ENCODE measurements around the gene FGD1. TPM values are rescaled to one million over a fixed set of nuclear protein-coding genes. Genes with fewer than 3 reads are reported as not detected.
"Not testable (repeated sequence)": the region's sequence is repeated elsewhere in the genome, so short reads cannot be mapped to it uniquely, and the experiment has no call there.

The FGD1 gene
- total and polyA plus RNA-seq, 4 donors, result 8.9 to 41.2 (median 25.3) TPM

DNA sequence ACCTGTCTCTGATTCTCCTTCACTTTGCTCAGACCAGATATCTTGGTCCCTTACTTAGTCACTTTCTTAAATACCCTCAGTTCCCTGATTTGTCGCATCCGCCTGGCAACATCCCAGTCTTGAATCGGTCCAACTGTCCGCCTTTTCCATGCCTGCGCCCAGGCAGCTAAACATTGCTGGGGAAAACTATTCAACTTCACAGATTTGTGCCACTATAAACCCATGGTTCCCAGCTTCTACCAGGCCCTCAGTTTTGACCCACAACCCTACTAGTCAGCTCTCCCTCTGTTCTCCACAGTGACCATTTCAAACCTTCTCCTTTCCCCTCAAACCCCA, 451 bp upstream of the FGD1 start:
- Histone ChIP-seq H3K27ac (ENCODE audit: low read depth, low read length) (peak overlapping the region; percentile 82), H3K9me3 (ENCODE audit: control insufficient read depth, insufficient read depth, low read length) (no peaks in the 10 kb centered on the region), H3K4me3 (ENCODE audit: low read depth, low read length) (peak overlapping the region; percentile 38), H3K4me1 (ENCODE audit: control insufficient read depth, insufficient read depth, low read length) (peaks cover 8% of the 10 kb centered on the region), H3K36me3 (ENCODE audit: control insufficient read depth, insufficient read depth, low read length) (no peaks in the 10 kb centered on the region), H3K27me3 (ENCODE audit: control insufficient read depth, insufficient read depth, low read length) (no peaks in the 10 kb centered on the region)
- DNase-seq (ENCODE audit: low read depth in 4 of 6, low spot score in 6 of 6), result no peak
- WGBS (ENCODE audit: insufficient coverage), result 51% methylated on average over 5 of the region's 5 CpGs

DNA sequence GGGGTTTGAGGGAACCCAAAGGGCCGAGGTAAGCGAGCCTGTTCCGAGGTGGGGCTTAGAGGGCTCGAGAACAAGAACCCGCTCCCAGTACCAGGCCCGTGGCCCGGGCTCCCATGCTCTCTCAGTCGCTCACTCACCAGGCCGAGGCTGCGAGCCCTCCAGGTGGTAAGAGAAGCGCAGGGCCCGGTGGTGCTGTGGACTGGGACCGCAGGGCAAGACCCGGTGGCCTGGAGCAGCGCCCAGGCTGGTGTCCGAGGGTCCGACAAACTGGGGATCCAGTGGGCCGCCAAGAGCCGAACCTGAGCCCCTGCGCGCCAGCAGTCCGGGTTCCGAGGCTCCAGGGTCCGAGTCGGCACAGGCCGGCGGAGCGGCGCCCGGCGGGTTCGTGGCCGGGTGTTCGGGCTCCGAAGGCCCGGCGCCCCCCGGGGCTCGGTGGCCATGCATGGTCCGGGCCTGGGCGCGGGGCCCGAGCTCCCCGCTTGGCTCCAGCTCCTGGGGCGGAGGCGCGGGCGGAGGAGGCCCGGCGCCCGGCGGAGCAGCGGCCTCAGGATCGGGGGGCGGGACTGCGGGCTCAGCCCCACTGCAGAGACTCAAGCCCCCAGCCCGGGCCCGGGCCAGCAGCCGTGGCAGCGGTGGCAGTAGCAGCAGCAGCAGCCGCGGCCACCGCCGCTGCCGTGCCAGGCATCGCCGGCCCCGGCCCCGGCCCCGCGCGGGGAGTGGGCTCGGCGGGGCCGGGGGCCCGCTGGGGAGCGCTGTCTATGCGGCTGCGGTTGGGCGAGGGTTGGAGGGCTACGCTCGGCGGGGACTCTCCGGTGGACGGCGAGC, 833 bp downstream of the FGD1 start:
- peak in 2 of 6 donors; percentile 13 to 38 for DNase-seq (ENCODE audit: low read depth in 4 of 6, low spot score in 6 of 6)
- H3K4me3 ChIP-seq (ENCODE audit: low read depth, low read length), result peak overlapping the region; percentile 55
- no peaks in the 10 kb centered on the region for H3K27me3 ChIP-seq (ENCODE audit: control insufficient read depth, insufficient read depth, low read length)
- WGBS (ENCODE audit: insufficient coverage), result 26% methylated on average over 86 of the region's 86 CpGs
- H3K27ac ChIP-seq (ENCODE audit: low read depth, low read length), result peak overlapping the region; percentile 82
- H3K9me3 ChIP-seq (ENCODE audit: control insufficient read depth, insufficient read depth, low read length), result no peaks in the 10 kb centered on the region
- peaks cover 8% of the 10 kb centered on the region for H3K4me1 ChIP-seq (ENCODE audit: control insufficient read depth, insufficient read depth, low read length)
- no peaks in the 10 kb centered on the region for H3K36me3 ChIP-seq (ENCODE audit: control insufficient read depth, insufficient read depth, low read length)

DNA sequence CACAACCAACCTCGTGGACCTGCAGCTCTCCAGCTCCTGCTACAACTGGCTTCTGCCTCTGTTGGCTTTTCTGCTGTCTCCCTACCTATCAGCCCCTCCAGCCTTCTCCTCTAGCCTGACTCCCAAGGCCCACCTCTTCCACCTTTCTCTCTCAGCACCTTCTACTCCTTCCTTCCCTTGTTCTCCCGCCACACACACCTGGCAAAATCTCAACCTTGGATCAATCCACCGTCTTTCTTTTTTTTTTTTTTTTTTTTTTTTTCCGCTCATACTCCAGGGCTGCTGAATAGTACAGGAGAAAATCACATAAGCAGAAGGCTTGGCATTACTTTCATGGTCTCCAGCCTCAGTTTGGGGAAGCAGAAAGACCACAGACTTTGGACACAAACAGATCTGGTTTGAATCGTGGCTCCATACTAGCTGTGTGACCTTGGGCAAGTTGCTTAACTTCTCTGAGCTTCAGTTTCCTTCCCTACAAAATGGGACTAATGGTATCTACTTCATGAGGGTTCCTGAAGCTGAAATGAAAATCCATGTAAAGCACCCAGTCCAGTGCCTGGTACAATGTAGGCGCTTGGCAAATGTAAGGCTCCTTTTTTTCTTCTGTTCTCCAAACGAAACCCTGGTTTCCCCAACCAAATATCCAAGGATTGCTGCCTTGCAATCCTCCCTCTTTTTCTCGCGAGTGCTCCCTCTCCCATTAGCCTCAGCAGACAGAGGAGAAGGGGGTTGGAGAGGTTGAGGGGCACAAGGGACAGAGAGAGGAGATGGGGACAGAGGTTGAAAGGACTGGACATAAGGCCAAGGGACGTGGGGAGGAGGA, 1.7 kb downstream of the FGD1 start:
- H3K27me3 ChIP-seq (ENCODE audit: control insufficient read depth, insufficient read depth, low read length), result no peaks in the 10 kb centered on the region

DNA sequence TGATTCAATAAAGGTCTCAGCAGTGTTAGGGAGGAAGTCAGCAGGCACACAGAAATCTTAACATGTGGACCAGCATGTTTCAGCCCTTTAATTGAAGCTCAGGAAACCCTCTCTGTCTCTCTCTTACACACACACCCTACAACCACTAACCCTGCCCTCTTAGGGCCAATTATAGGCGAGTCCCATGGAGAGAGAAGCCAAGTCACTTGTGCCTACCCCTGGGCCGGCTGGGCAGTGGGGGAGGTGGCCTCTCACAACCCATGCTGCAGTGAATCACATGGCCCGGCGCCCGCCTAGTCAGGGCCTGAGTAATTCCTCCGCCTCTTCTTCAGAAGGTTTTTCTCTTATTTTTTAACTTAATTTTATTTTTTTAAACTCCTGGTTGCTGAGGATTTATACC, 3.7 kb downstream of the FGD1 start:
- Histone ChIP-seq H3K36me3 (ENCODE audit: control insufficient read depth, insufficient read depth, low read length) (no peaks in the 10 kb centered on the region), H3K9me3 (ENCODE audit: control insufficient read depth, insufficient read depth, low read length) (peaks cover 1% of the 10 kb centered on the region), H3K27me3 (ENCODE audit: control insufficient read depth, insufficient read depth, low read length) (no peaks in the 10 kb centered on the region), H3K4me3 (ENCODE audit: low read depth, low read length) (no peak overlapping the region), H3K27ac (ENCODE audit: low read depth, low read length) (no peak overlapping the region), H3K4me1 (ENCODE audit: control insufficient read depth, insufficient read depth, low read length) (peaks cover 8% of the 10 kb centered on the region)
- no peak for DNase-seq (ENCODE audit: low read depth in 4 of 6, low spot score in 6 of 6)
- WGBS (ENCODE audit: insufficient coverage), result 20% methylated on average over 1 of the region's 6 CpGs

More for the DNA sequence above, 1.7 kb downstream of the FGD1 start:
- no peaks in the 10 kb centered on the region for H3K36me3 ChIP-seq (ENCODE audit: control insufficient read depth, insufficient read depth, low read length)
- DNase-seq (ENCODE audit: low read depth in 4 of 6, low spot score in 6 of 6), result peak in 1 of 6 donors; percentile 18
- no peaks in the 10 kb centered on the region for H3K9me3 ChIP-seq (ENCODE audit: control insufficient read depth, insufficient read depth, low read length)
- H3K27ac ChIP-seq (ENCODE audit: low read depth, low read length), result peak overlapping the region; percentile 50
- WGBS (ENCODE audit: insufficient coverage), result 49% methylated on average over 5 of the region's 10 CpGs
- H3K4me1 ChIP-seq (ENCODE audit: control insufficient read depth, insufficient read depth, low read length), result peaks cover 8% of the 10 kb centered on the region
- peak overlapping the region; percentile 55 for H3K4me3 ChIP-seq (ENCODE audit: low read depth, low read length)

DNA sequence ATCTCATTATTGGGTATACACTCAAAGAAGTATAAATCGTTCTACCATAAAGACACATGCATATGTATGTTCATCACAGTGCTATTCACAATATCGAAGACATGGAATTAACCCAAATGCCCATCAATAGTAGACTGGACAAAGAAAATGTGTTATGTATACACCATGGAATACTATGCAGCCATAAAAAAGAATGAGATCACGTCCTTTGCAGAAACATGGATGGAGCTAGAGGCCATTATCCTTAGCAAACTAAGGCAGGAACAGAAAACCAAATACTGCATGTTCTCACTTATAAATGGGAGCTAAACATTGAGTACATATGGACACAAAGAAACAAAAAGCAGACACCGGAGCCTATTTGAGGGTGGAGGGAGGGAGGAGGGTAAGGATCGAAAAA, 6.2 kb downstream of the FGD1 start:
- WGBS (ENCODE audit: insufficient coverage), result no CpG with 5 or more reads among the region's 5 CpGs
- not testable (repeated sequence) for H3K36me3 ChIP-seq (ENCODE audit: control insufficient read depth, insufficient read depth, low read length); DNase-seq (ENCODE audit: low read depth in 4 of 6, low spot score in 6 of 6); H3K27me3 ChIP-seq (ENCODE audit: control insufficient read depth, insufficient read depth, low read length); H3K27ac ChIP-seq (ENCODE audit: low read depth, low read length); H3K9me3 ChIP-seq (ENCODE audit: control insufficient read depth, insufficient read depth, low read length); H3K4me3 ChIP-seq (ENCODE audit: low read depth, low read length)
- peaks cover 11% of the 10 kb centered on the region for H3K4me1 ChIP-seq (ENCODE audit: control insufficient read depth, insufficient read depth, low read length)

DNA sequence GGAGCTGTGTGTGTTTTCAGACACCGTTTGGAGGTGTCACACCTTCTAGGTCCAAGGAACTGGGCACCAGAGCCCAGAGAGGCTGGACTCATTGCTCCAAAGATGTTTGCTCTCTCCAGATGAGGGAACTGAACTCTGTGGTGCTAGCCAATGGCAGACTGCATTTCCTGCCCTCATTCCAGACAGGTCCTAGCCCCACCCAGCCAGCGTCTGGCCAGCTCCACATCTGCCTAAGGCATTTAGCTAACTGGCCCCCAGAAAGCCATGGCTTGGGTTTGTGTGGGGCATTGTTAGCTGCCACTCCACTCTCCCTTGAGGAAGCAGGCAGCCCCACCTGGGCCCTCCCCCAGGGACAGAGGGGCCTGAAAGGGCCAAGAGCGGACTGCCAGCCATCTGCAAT, 11.4 kb downstream of the FGD1 start:
- no peaks in the 10 kb centered on the region for H3K36me3 ChIP-seq (ENCODE audit: control insufficient read depth, insufficient read depth, low read length)
- 24% methylated on average over 2 of the region's 3 CpGs for WGBS (ENCODE audit: insufficient coverage)
- H3K27me3 ChIP-seq (ENCODE audit: control insufficient read depth, insufficient read depth, low read length), result no peaks in the 10 kb centered on the region
- H3K27ac ChIP-seq (ENCODE audit: low read depth, low read length), result no peak overlapping the region
- H3K4me1 ChIP-seq (ENCODE audit: control insufficient read depth, insufficient read depth, low read length), result peaks cover 34% of the 10 kb centered on the region
- H3K4me3 ChIP-seq (ENCODE audit: low read depth, low read length), result no peak overlapping the region
- no peak for DNase-seq (ENCODE audit: low read depth in 4 of 6, low spot score in 6 of 6)
- peaks cover 1% of the 10 kb centered on the region for H3K9me3 ChIP-seq (ENCODE audit: control insufficient read depth, insufficient read depth, low read length)

DNA sequence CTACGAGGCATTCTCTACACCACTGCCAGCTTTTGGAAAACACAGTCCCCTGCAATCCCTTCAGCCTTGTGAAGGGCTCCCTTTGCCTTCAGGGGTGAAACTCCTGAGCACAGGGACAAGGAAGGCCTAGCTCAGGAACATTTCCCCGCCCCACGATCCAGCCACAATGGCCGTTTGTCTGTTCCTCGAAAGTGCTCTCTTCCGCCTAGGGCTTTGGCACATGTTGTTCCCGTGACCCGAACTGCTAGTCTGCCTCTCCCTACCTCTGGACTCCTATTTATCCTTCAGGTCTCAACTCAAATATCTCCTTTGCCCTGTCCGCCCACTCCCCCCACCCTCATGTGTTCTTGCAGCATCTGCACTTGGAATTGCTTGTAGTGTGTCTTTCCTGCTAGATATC, 12.1 kb downstream of the FGD1 start:
- no peaks in the 10 kb centered on the region for H3K27me3 ChIP-seq (ENCODE audit: control insufficient read depth, insufficient read depth, low read length)
- peak overlapping the region; percentile 69 for H3K27ac ChIP-seq (ENCODE audit: low read depth, low read length)
- peaks cover 41% of the 10 kb centered on the region for H3K4me1 ChIP-seq (ENCODE audit: control insufficient read depth, insufficient read depth, low read length)
- no peaks in the 10 kb centered on the region for H3K9me3 ChIP-seq (ENCODE audit: control insufficient read depth, insufficient read depth, low read length)
- peak in 1 of 6 donors; percentile 20 for DNase-seq (ENCODE audit: low read depth in 4 of 6, low spot score in 6 of 6)
- no peaks in the 10 kb centered on the region for H3K36me3 ChIP-seq (ENCODE audit: control insufficient read depth, insufficient read depth, low read length)
- WGBS (ENCODE audit: insufficient coverage), result 45% methylated on average over 8 of the region's 9 CpGs
- H3K4me3 ChIP-seq (ENCODE audit: low read depth, low read length), result no peak overlapping the region

DNA sequence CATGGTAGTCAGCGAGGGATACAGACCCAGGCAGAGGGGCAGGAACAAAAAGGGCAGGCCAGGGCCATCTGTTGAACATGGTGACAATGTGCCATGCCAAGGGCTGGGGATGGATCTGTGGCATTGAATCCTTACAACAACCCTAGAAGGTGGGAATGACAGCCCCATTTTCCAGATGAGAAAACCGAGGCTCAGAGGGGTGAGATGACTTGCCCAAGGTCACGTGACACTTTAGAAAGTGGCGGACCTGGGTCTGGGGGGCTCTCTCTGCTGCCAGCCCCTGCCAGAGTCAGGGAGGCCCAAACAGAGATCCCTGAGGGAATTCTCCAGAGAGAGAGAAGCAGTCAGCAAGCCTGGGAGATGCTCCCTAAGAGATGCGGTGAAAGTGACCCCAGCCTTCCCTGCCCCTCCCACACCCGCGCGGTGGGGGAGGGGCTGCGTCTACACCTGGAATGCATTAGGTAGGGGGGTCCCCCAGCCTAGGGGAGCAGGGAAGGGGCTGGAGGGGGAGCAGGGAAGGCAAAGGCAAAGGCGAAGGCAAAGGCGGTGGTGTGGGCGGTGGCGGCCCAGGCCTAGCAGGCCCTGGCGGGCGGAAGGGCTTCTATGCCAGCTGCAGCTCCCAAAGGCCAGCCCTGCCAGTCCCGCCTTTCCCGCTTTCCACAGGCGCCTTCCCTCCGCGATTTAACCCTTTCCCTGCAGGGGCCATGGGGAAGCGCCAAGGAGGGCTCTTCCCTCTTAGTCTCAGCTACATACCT, 13.0 kb downstream of the FGD1 start:
- H3K36me3 ChIP-seq (ENCODE audit: control insufficient read depth, insufficient read depth, low read length), result no peaks in the 10 kb centered on the region
- H3K27ac ChIP-seq (ENCODE audit: low read depth, low read length), result peak overlapping the region; percentile 69
- 29% methylated on average over 16 of the region's 21 CpGs for WGBS (ENCODE audit: insufficient coverage)
- no peaks in the 10 kb centered on the region for H3K9me3 ChIP-seq (ENCODE audit: control insufficient read depth, insufficient read depth, low read length)
- H3K4me1 ChIP-seq (ENCODE audit: control insufficient read depth, insufficient read depth, low read length), result peaks cover 46% of the 10 kb centered on the region
- H3K4me3 ChIP-seq (ENCODE audit: low read depth, low read length), result no peak overlapping the region
- H3K27me3 ChIP-seq (ENCODE audit: control insufficient read depth, insufficient read depth, low read length), result no peaks in the 10 kb centered on the region
- DNase-seq (ENCODE audit: low read depth in 4 of 6, low spot score in 6 of 6), result peak in 2 of 6 donors; percentile 5 to 44
